MM.1S (cell line): ENCODE measurements around the gene TUBG2.

Source experiments
- DNase-seq: peaks from one replicate; pipeline ENCODE4 v3.0.0-alpha.2; 2015
- H2AFZ ChIP-seq: fragments of 300-600 bp; sonication (generic); 2 replicates; pipeline ENCODE4 v1.6.0; 2016; ENCODE audit warnings: antibody characterized with exemption, low read length
- H3F3A ChIP-seq: fragments of 300-600 bp; sonication (generic); 2 replicates; pipeline ENCODE4 v1.6.1; 2016; ENCODE audit warnings: mild to moderate bottlenecking, antibody characterized with exemption, low read length, moderate library complexity, mixed read lengths; ENCODE audit not compliant: insufficient read depth
- H3K27ac ChIP-seq: fragments of 300-600 bp; sonication (generic); 2 replicates; pipeline ENCODE4 v1.5.1; 2016; ENCODE audit warnings: mild to moderate bottlenecking, low read length
- H3K27me3 ChIP-seq: fragments of 300-600 bp; sonication (generic); replicated peaks from 2 replicates; pipeline ENCODE4 v1.6.0; 2016; ENCODE audit warnings: low read length; ENCODE audit not compliant: insufficient read depth
- H3K36me3 ChIP-seq: fragments of 300-600 bp; sonication (generic); replicated peaks from 2 replicates; pipeline ENCODE4 v1.6.1; 2016; ENCODE audit warnings: mild to moderate bottlenecking, low read length, mixed read lengths; ENCODE audit not compliant: insufficient read depth
- H3K4me1 ChIP-seq: fragments of 300-600 bp; sonication (generic); 2 replicates; pipeline ENCODE4 v1.6.1; 2016; ENCODE audit warnings: low read length, mixed read lengths
- H3K4me2 ChIP-seq: fragments of 300-600 bp; sonication (generic); 2 replicates; pipeline ENCODE4 v1.6.0; 2016; ENCODE audit warnings: low read depth, low read length
- H3K4me3 ChIP-seq: fragments of 300-600 bp; sonication (generic); 2 replicates; pipeline ENCODE4 v1.5.1; 2016; ENCODE audit warnings: low read length, mixed read lengths
- H3K79me2 ChIP-seq: fragments of 300-600 bp; sonication (generic); 2 replicates; pipeline ENCODE4 v1.6.1; 2016; ENCODE audit warnings: mixed run types, low read length, mixed read lengths
- H3K9ac ChIP-seq: fragments of 300-600 bp; sonication (generic); 2 replicates; pipeline ENCODE4 v1.6.1; 2016; ENCODE audit warnings: low read length, mixed read lengths
- H3K9me2 ChIP-seq: fragments of 300-600 bp; sonication (generic); replicated peaks from 2 replicates; pipeline ENCODE4 v1.6.1; 2016; ENCODE audit warnings: mild to moderate bottlenecking, low read length, mixed read lengths; ENCODE audit not compliant: insufficient read depth
- H3K9me3 ChIP-seq: fragments of 300-600 bp; sonication (generic); replicated peaks from 2 replicates; pipeline ENCODE4 v1.6.1; 2016; ENCODE audit warnings: mild to moderate bottlenecking, low read length, mixed read lengths; ENCODE audit not compliant: insufficient read depth
- H4K20me1 ChIP-seq: fragments of 300-600 bp; sonication (generic); 2 replicates; pipeline ENCODE4 v1.6.1; 2016; ENCODE audit warnings: mild to moderate bottlenecking, low read length, moderate library complexity, mixed read lengths; ENCODE audit not compliant: insufficient read depth
- EZH2 ChIP-seq: fragments of 300-600 bp; sonication (generic); optimal IDR thresholded peaks from 2 replicates; pipeline ENCODE3; 2017; ENCODE audit warnings: low read depth, mild to moderate bottlenecking, antibody characterized with exemption, low read length, mixed read lengths
- EZH2phosphoT487 ChIP-seq: fragments of 300-600 bp; sonication (generic); IDR thresholded peaks from 2 replicates; pipeline ENCODE4 v1.6.1; 2018; ENCODE audit warnings: antibody characterized with exemption, low read length
- TF ChIP-seq, protein P1 (sequence below): fragments of 300-600 bp; sonication (generic); IDR thresholded peaks from 2 replicates; pipeline ENCODE4 v1.5.1; 2016; ENCODE audit warnings: antibody characterized with exemption, low read length, mixed read lengths

Gene TUBG2

DNA sequence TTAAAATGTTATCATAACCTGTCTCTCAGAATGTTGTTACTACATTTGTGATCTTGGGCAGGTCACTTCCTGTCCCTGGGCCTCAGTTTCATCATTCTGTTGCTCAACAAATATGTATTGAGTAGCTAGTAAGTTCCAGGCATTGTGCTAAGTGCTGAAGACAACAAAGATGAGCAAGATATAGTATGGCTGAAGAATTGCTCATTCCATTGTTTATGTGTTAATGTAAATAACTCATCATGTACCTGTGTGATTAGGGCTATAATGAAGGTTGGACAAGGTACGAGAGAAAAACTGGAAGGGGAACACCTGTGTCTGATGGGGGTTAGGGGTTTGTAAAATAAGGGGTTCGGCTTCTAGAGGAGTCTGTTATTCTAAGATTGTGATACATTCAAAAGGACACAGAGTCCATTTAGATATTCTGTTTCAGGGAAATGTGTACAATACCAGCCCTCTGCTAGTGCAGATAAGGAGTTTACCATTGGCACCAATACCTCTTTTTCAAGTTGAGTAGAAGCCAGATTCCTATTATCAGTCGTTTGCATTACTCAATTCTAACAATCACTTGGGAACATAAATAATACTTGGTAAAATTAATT lies 29.6 kb upstream of the TUBG2 start:
- H2AFZ ChIP-seq, result no peak overlapping the region

GRCh38 chr17:42632949-42633444 lies 26.1 kb upstream of the TUBG2 start:
- Histone ChIP-seq H3K79me2 (no peaks in the 10 kb centered on the region), H3F3A (no peaks in the 10 kb centered on the region), H3K4me3 (no peak overlapping the region), H3K9me2 (no peaks in the 10 kb centered on the region), H3K4me2 (no peak overlapping the region), H3K9ac (no peak overlapping the region), H4K20me1 (no peaks in the 10 kb centered on the region), H3K27ac (no peak overlapping the region), H3K9me3 (no peaks in the 10 kb centered on the region), H2AFZ (no peak overlapping the region), H3K36me3 (no peaks in the 10 kb centered on the region), H3K27me3 (no peaks in the 10 kb centered on the region), H3K4me1 (no peaks in the 10 kb centered on the region)
- TF ChIP-seq EZH2phosphoT487 (no peak), EZH2 (no peak)
- TF ChIP-seq, protein P1, sequence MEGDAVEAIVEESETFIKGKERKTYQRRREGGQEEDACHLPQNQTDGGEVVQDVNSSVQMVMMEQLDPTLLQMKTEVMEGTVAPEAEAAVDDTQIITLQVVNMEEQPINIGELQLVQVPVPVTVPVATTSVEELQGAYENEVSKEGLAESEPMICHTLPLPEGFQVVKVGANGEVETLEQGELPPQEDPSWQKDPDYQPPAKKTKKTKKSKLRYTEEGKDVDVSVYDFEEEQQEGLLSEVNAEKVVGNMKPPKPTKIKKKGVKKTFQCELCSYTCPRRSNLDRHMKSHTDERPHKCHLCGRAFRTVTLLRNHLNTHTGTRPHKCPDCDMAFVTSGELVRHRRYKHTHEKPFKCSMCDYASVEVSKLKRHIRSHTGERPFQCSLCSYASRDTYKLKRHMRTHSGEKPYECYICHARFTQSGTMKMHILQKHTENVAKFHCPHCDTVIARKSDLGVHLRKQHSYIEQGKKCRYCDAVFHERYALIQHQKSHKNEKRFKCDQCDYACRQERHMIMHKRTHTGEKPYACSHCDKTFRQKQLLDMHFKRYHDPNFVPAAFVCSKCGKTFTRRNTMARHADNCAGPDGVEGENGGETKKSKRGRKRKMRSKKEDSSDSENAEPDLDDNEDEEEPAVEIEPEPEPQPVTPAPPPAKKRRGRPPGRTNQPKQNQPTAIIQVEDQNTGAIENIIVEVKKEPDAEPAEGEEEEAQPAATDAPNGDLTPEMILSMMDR, result no peak
- DNase-seq, result no peak

More for the DNA sequence above, 29.6 kb upstream of the TUBG2 start:
- no peak overlapping the region for H3K4me2 ChIP-seq
- no peaks in the 10 kb centered on the region for H3K9me2 ChIP-seq
- no peaks in the 10 kb centered on the region for H3K4me1 ChIP-seq
- H3K36me3 ChIP-seq, result no peaks in the 10 kb centered on the region
- H3K9ac ChIP-seq, result no peak overlapping the region
- TF ChIP-seq, protein P1, result no peak
- TF ChIP-seq EZH2phosphoT487, result no peak
- no peak for TF ChIP-seq EZH2
- H3K27ac ChIP-seq, result no peak overlapping the region
- no peaks in the 10 kb centered on the region for H3F3A ChIP-seq
- H3K4me3 ChIP-seq, result no peak overlapping the region
- DNase-seq, result no peak
- no peaks in the 10 kb centered on the region for H4K20me1 ChIP-seq
- no peaks in the 10 kb centered on the region for H3K9me3 ChIP-seq
- H3K27me3 ChIP-seq, result no peaks in the 10 kb centered on the region
- H3K79me2 ChIP-seq, result no peaks in the 10 kb centered on the region

- no peak overlapping the region for H2AFZ ChIP-seq
- no peaks in the 10 kb centered on the region for H3F3A ChIP-seq
- H3K9me3 ChIP-seq, result no peaks in the 10 kb centered on the region
- no peaks in the 10 kb centered on the region for H3K27me3 ChIP-seq
- no peaks in the 10 kb centered on the region for H3K9me2 ChIP-seq
- H3K4me2 ChIP-seq, result no peak overlapping the region
- 0 out of 2 replicates have a peak, but pooled peaks cover 5% of the 10 kb centered on the region for H3K4me1 ChIP-seq
- H3K9ac ChIP-seq, result no peak overlapping the region
- no peaks in the 10 kb centered on the region for H4K20me1 ChIP-seq
- no peak overlapping the region for H3K4me3 ChIP-seq
- DNase-seq, result no peak
- H3K79me2 ChIP-seq, result no peaks in the 10 kb centered on the region
- no peaks in the 10 kb centered on the region for H3K36me3 ChIP-seq
- no peak overlapping the region for H3K27ac ChIP-seq
- TF ChIP-seq, protein P1, result no peak
- TF ChIP-seq EZH2, result no peak
- no peak for TF ChIP-seq EZH2phosphoT487
Observed at GRCh38 chr17:42639525-42640113, 19.5 kb upstream of the TUBG2 start.
